ENCODE results near the gene CEACAM5. TPM values are rescaled to one million over a fixed set of nuclear protein-coding genes. Genes with fewer than 3 reads are reported as not detected.

The CEACAM5 gene
- total RNA-seq, 1 experiment from 2014 or later = not detected

Other genes starting within 250 kb of the CEACAM5 start
- gene CEACAM21, start 132.5 kb upstream of the CEACAM5 start, total RNA-seq (2014; rRNA removed; shearing (Covaris generic)) = not detected in 2 replicates
- gene CEACAM4, start 81.6 kb upstream of the CEACAM5 start, total RNA-seq (2014; rRNA removed; shearing (Covaris generic)) = not detected in 2 replicates
- not detected in 2 replicates for gene CEACAM7, start 20.4 kb upstream of the CEACAM5 start, total RNA-seq (2014; rRNA removed; shearing (Covaris generic))
- not detected in 2 replicates for gene CEACAM6, start 46.9 kb downstream of the CEACAM5 start, total RNA-seq (2014; rRNA removed; shearing (Covaris generic))
- not detected in 2 replicates for gene CEACAM3, start 88.0 kb downstream of the CEACAM5 start, total RNA-seq (2014; rRNA removed; shearing (Covaris generic))
- gene LYPD4, start 136.1 kb downstream of the CEACAM5 start, total RNA-seq (2014; rRNA removed; shearing (Covaris generic)) = not detected in 2 replicates
- gene DMRTC2, start 136.4 kb downstream of the CEACAM5 start, total RNA-seq (2014; rRNA removed; shearing (Covaris generic)) = not detected in 2 replicates
- gene RPS19, start 151.6 kb downstream of the CEACAM5 start, total RNA-seq (2014; rRNA removed; shearing (Covaris generic)) = 2,545 and 4,295 TPM in 2 replicates
- not detected in 2 replicates for gene CD79A, start 168.7 kb downstream of the CEACAM5 start, total RNA-seq (2014; rRNA removed; shearing (Covaris generic))
- 100 and 109 TPM in 2 replicates for gene ARHGEF1, start 174.6 kb downstream of the CEACAM5 start, total RNA-seq (2014; rRNA removed; shearing (Covaris generic))
- gene ERFL, start 219.8 kb downstream of the CEACAM5 start, total RNA-seq (2014; rRNA removed; shearing (Covaris generic)) = 0.72 TPM in 1 of 2 replicates, not detected in the other